Activated naive CD8-positive, alpha-beta T cell treated with anti-CD3 and anti-CD28 coated beads, Interleukin-2, amount 50 U/mL, for 24 hours (primary cell): ENCODE measurements around the gene TEX261.
"Not testable (repeated sequence)": the region's sequence is repeated elsewhere in the genome, so short reads cannot be mapped to it uniquely, and the experiment has no call there.

Experiments
- ATAC-seq: fragments of 150-1000 bp; cut with Tn5 transposase; one replicate; pipeline ENCODE4 v1.10.0; 2021
- DNase-seq: peaks from one replicate; pipeline ENCODE4 v3.0.0; 2021
- H3K27ac Mint-ChIP-seq: one replicate; pipeline ENCODE4 v1.8.0; 2021; ENCODE audit warnings: mild to moderate bottlenecking, mixed read lengths
- H3K27me3 Mint-ChIP-seq: one replicate; pipeline ENCODE4 v1.8.0; 2021; ENCODE audit warnings: mixed read lengths
- H3K36me3 Mint-ChIP-seq: one replicate; pipeline ENCODE4 v1.8.0; 2021; ENCODE audit warnings: low read depth, mixed read lengths
- H3K4me1 Mint-ChIP-seq: one replicate; pipeline ENCODE4 v1.8.0; 2021; ENCODE audit warnings: mixed read lengths
- H3K4me3 Mint-ChIP-seq: one replicate; pipeline ENCODE4 v1.8.0; 2021; ENCODE audit warnings: mild to moderate bottlenecking, moderate library complexity, mixed read lengths
- H3K9me3 Mint-ChIP-seq: one replicate; pipeline ENCODE4 v1.8.0; 2021; ENCODE audit warnings: mixed read lengths

TEX261 gene

GRCh38 chr2:70994699-70995425, at the start of gene TEX261:
Gene TEX261 (minus strand): TSS chr2:70994873. CDS start chr2:70994757, 116 bp downstream.
- peak within 1 kb of the TSS; percentile 97 for H3K4me3 Mint-ChIP-seq
- no peaks in the 10 kb centered on the region for H3K27me3 Mint-ChIP-seq
- H3K27ac Mint-ChIP-seq: peak within 1 kb of the TSS; percentile 96
- peaks cover 15% of the 10 kb centered on the region for H3K36me3 Mint-ChIP-seq
- H3K9me3 Mint-ChIP-seq: no peaks in the 10 kb centered on the region
- DNase-seq (peak; percentile 93), ATAC-seq (peak; percentile 99)
- peaks cover 30% of the 10 kb centered on the region for H3K4me1 Mint-ChIP-seq

- no peaks in the 10 kb centered on the region for H3K27me3 Mint-ChIP-seq
- H3K27ac Mint-ChIP-seq: no peak overlapping the region
- no peak for DNase-seq
These were observed 49.1 kb upstream of the TEX261 start for GRCh38 chr2:71043531-71044407.

GRCh38 chr2:71042287-71042686, 47.6 kb upstream of the TEX261 start:
- peaks cover 4% of the 10 kb centered on the region for H3K27me3 Mint-ChIP-seq
- no peak overlapping the region for H3K4me3 Mint-ChIP-seq
- H3K36me3 Mint-ChIP-seq: no peaks in the 10 kb centered on the region
- H3K9me3 Mint-ChIP-seq: no peaks in the 10 kb centered on the region
- no peak for ATAC-seq
- no peak for DNase-seq
- no peaks in the 10 kb centered on the region for H3K4me1 Mint-ChIP-seq
- H3K27ac Mint-ChIP-seq: no peak overlapping the region

More at GRCh38 chr2:71043531-71044407, 49.1 kb upstream of the TEX261 start:
- H3K4me3 Mint-ChIP-seq: no peak overlapping the region
- H3K36me3 Mint-ChIP-seq: peaks cover 2% of the 10 kb centered on the region
- peak; percentile 40 for ATAC-seq
- H3K9me3 Mint-ChIP-seq: no peaks in the 10 kb centered on the region
- no peaks in the 10 kb centered on the region for H3K4me1 Mint-ChIP-seq

GRCh38 chr2:71036296-71036695, 41.6 kb upstream of the TEX261 start:
- not testable (repeated sequence) for H3K4me3 Mint-ChIP-seq, DNase-seq, H3K36me3 Mint-ChIP-seq, ATAC-seq, H3K4me1 Mint-ChIP-seq, H3K9me3 Mint-ChIP-seq, H3K27ac Mint-ChIP-seq
- peaks cover 24% of the 10 kb centered on the region for H3K27me3 Mint-ChIP-seq

GRCh38 chr2:71023553-71024243, 29.0 kb upstream of the TEX261 start:
- not testable (repeated sequence) for ATAC-seq, H3K27me3 Mint-ChIP-seq, H3K36me3 Mint-ChIP-seq, H3K9me3 Mint-ChIP-seq, H3K4me1 Mint-ChIP-seq, H3K4me3 Mint-ChIP-seq
- H3K27ac Mint-ChIP-seq: peak overlapping the region; percentile 35
- DNase-seq: peak; percentile 69

GRCh38 chr2:71021394-71021793, 26.7 kb upstream of the TEX261 start:
- DNase-seq, H3K4me1 Mint-ChIP-seq, H3K4me3 Mint-ChIP-seq, H3K27me3 Mint-ChIP-seq, H3K9me3 Mint-ChIP-seq, H3K36me3 Mint-ChIP-seq, H3K27ac Mint-ChIP-seq, ATAC-seq: not testable (repeated sequence)

GRCh38 chr2:71019989-71020388, 25.3 kb upstream of the TEX261 start:
- not testable (repeated sequence) for H3K4me3 Mint-ChIP-seq, DNase-seq, ATAC-seq, H3K9me3 Mint-ChIP-seq, H3K27me3 Mint-ChIP-seq, H3K36me3 Mint-ChIP-seq, H3K4me1 Mint-ChIP-seq, H3K27ac Mint-ChIP-seq

- no peak overlapping the region for H3K4me3 Mint-ChIP-seq
- H3K9me3 Mint-ChIP-seq: no peaks in the 10 kb centered on the region
- peaks cover 6% of the 10 kb centered on the region for H3K4me1 Mint-ChIP-seq
- no peak overlapping the region for H3K27ac Mint-ChIP-seq
- DNase-seq (no peak), ATAC-seq (no peak)
- no peaks in the 10 kb centered on the region for H3K27me3 Mint-ChIP-seq
- H3K36me3 Mint-ChIP-seq: no peaks in the 10 kb centered on the region
These were observed 24.0 kb upstream of the TEX261 start for GRCh38 chr2:71018625-71019024.

- H3K27ac Mint-ChIP-seq, ATAC-seq: not testable (repeated sequence)
These were observed 17.1 kb upstream of the TEX261 start for GRCh38 chr2:71011786-71012185.

GRCh38 chr2:71008342-71008741, 13.7 kb upstream of the TEX261 start:
- Mint-ChIP-seq H3K4me3 (no peak overlapping the region), H3K4me1 (no peaks in the 10 kb centered on the region), H3K27me3 (peaks cover 24% of the 10 kb centered on the region), H3K27ac (no peak overlapping the region), H3K9me3 (no peaks in the 10 kb centered on the region), H3K36me3 (no peaks in the 10 kb centered on the region)
- DNase-seq: no peak
- ATAC-seq: no peak

More at GRCh38 chr2:71011786-71012185, 17.1 kb upstream of the TEX261 start:
- H3K9me3 Mint-ChIP-seq, H3K4me3 Mint-ChIP-seq, H3K36me3 Mint-ChIP-seq, H3K4me1 Mint-ChIP-seq, DNase-seq: not testable (repeated sequence)
- peaks cover 16% of the 10 kb centered on the region for H3K27me3 Mint-ChIP-seq

GRCh38 chr2:71006955-71007799, 12.5 kb upstream of the TEX261 start:
- no peak for DNase-seq
- H3K27ac Mint-ChIP-seq: no peak overlapping the region
- H3K36me3 Mint-ChIP-seq: no peaks in the 10 kb centered on the region
- ATAC-seq: no peak
- no peaks in the 10 kb centered on the region for H3K4me1 Mint-ChIP-seq
- no peaks in the 10 kb centered on the region for H3K9me3 Mint-ChIP-seq
- no peak overlapping the region for H3K4me3 Mint-ChIP-seq
- H3K27me3 Mint-ChIP-seq: peaks cover 24% of the 10 kb centered on the region

- Mint-ChIP-seq H3K27me3 (peaks cover 16% of the 10 kb centered on the region), H3K4me3 (no peak overlapping the region), H3K27ac (no peak overlapping the region)
These were observed 11.7 kb upstream of the TEX261 start for GRCh38 chr2:71006323-71006722.

GRCh38 chr2:71005271-71006202, 10.9 kb upstream of the TEX261 start:
- no peak for DNase-seq
- H3K27me3 Mint-ChIP-seq: peaks cover 16% of the 10 kb centered on the region
- H3K27ac Mint-ChIP-seq: no peak overlapping the region
- H3K4me1 Mint-ChIP-seq: peaks cover 9% of the 10 kb centered on the region
- ATAC-seq: no peak
- no peaks in the 10 kb centered on the region for H3K36me3 Mint-ChIP-seq
- H3K9me3 Mint-ChIP-seq: no peaks in the 10 kb centered on the region
- H3K4me3 Mint-ChIP-seq: no peak overlapping the region

More at GRCh38 chr2:71006323-71006722, 11.7 kb upstream of the TEX261 start:
- no peaks in the 10 kb centered on the region for H3K36me3 Mint-ChIP-seq
- H3K4me1 Mint-ChIP-seq: peaks cover 2% of the 10 kb centered on the region
- H3K9me3 Mint-ChIP-seq: no peaks in the 10 kb centered on the region
- ATAC-seq: no peak
- no peak for DNase-seq
